HG02759 (cell line): Measurements from ENCODE around the gene B3GNT3.

ENCODE experiments used
- ATAC-seq: cut with Tn5 transposase; IDR thresholded peaks from one replicate; pipeline ENCODE4 v1.9.1; 2021; ENCODE audit warnings: mild to moderate bottlenecking, moderate library complexity; ENCODE audit not compliant: unreplicated experiment

Gene B3GNT3

DNA sequence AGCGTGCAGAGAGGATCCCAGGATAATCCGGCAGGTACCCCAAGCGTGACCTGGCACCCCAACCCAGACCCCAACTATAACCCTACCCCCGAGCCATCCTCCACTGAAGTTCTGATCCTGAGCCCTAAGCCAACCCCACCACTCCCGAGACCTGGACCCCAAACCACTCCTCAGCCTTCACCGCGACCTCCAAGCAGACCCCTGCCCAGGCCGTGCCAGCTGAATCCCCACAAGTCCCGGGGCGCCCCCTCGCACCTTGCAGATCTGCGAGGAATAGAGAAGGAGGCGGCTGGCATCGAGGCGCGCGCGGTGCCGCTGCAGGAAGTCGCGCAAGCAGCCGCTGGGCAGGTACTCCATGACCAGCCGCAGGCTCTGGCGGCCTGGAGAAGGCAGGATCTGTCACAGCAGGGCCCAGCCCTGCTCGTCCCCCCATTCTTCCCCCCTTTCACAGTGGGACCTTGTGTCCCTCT lies 36.5 kb downstream of the B3GNT3 start:
- no peak for ATAC-seq

DNA sequence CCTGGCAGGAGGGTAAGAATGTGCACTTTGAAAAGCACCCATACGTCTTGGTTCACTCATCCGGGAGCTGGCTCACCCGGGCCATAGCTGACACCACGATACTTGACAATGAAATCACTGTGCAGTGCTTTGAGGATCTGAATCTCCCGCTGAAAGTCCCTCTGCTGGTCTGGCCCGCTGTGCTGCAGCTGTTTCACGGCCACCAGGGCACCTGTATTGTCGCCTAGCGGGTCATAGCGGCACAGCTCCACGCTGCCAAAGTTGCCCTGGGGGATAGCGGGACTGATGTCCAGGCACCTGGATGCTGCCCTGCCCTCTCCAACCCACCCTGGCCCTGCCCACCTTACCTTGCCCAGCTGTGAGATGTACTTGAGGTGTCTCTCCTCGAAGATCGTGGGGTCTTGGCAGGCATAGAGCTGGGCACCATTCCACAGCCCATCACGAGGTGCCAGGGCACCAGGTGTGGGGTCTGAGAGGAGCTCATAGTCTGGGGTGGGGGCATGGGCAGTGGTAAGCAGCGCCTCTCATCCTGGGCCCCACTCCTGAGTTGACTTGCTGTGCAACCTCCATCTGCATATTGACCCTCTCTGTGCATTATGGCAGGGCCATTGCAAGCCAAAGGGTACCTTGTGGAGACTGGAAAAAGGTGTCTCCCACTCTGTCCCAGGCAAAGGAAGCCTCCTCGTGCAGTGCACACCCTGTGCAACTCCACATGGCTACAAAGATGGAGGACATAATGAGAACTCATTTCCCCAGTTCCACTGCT lies 37.7 kb downstream of the B3GNT3 start:
- no peak for ATAC-seq

DNA sequence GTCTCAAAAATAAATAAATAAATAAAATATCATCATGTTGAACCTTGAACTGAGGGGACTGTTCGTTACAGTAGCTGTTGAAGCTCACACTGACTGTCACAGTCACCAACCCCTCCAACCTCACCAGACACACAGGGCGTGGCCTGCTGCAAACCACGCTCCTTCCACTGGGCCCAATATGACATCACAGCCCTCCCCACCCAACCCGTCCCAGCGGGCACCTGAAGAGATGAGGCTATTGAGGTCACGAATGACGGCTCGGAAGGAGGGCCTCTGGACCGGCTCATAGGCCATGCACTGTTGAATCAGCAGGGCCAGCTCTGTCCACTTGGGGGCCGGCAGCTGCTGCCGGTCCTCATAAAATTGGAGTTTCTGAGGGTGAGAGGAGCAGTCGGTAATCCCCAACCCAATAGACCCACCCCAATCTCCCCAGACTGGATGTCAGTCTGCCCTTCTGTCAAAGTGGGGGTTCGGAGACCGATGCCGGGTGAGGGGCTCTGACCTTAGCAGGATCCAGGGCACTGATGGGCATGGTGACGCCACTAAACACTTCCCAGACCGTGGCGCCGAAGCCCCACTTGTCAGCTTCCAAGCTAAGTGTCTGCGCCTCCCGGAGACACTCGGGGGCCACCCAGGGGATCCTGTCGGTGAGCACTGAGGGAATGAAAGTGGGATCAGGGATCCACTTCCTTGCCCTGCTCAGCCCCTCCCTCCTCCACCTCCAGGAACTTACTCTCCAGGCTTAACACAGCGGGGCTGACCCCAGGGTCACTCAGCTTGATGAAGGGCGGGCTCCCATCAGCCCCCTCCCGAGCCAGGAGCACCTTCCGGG lies 39.6 kb downstream of the B3GNT3 start:
- no peak for ATAC-seq

DNA sequence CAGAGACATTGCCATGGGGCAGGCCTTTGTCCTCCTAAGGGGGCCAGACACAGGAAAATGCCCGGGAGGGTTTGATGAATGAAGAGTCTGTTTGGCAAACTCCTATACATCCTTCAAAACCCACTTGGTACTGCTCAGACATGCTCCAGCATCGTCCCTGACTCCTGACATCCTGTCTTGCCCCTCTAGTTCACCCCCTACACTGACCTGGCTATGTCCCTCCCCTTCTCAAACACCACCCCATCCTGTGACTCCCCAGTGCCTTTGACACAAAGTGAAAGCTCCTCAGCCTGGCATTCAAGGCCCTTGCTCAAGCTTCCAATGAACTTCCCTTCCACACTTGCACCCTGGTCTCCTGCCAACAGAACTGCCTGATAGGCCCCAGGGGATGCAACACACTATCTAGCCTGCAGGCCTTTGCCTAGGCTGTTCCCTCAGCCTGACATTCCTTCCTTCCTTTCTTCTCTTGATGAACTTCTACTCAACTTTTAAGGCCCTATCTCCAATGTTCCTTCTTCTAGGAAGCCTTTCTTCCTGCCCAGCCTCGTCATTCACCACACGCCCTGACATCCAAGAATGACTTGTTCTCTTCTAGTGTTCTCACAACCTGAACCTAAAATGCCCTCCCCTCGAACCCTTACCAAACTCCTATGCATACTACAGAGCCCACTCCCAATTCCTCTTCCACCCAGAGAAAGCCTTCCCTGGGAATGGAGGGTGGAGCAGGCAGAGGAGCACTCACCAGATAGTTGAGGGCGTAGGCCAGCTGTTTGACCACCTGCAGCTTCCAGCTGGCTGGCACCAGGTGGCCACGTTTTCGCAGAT lies 40.5 kb downstream of the B3GNT3 start:
- ATAC-seq, result no peak

DNA sequence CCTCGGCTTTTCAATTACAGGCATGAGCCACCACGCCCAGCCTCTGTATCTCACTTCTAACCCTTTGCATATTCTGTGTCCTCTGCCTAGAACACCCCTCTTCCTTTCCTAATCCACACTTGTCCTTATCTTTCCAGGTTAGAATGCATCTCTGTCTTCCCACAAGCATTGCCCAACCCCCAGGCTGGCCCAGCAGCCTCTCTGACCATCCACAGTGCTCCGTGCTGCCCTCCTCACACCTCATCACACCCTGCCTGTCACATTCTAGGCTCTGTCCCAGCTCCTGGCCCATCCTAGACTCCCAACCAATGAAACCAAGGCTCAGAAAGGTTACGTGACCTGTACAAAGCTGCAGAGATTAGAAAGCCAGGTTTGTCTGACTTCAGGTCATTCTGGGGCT lies 41.6 kb downstream of the B3GNT3 start:
- no peak for ATAC-seq

DNA sequence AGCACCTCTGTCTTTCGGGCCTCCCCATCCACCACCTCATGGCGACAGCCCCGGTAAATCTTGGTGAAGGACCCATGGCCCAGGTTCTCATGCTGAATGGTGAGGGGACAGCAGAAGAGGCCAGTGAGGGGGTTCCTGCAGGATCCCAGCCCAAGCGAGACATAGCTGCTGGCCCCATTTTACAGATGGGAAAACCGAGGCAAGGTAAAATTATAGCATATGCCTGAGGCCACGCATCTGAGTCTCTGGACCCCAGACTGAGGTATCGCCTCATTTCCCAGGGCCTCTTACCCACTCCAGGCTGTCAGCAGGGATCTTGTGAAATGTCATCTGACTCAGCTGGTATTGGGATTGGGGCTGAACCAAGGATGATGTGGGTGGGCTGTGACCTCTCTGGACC lies 43.0 kb downstream of the B3GNT3 start:
- no peak for ATAC-seq

DNA sequence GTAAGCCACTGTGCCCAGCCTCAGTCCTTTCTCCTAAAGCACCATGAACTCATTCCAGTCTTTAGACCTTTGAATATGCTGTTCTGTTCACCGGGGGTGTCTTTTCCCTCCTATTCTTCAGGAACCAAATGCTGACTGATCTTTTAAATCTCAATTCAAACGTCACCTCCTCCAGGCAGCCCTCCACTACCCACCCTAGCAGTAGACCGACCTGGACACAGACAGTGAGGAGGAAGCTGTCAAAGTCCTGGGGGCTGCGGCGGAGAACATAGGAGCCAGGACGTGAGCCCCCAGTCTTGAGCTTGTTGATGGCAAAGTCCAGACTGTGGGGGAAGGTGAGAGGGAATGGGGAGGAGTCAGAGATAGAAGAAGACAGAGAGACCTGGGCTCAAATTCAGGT lies 45.1 kb downstream of the B3GNT3 start:
- no peak for ATAC-seq

DNA sequence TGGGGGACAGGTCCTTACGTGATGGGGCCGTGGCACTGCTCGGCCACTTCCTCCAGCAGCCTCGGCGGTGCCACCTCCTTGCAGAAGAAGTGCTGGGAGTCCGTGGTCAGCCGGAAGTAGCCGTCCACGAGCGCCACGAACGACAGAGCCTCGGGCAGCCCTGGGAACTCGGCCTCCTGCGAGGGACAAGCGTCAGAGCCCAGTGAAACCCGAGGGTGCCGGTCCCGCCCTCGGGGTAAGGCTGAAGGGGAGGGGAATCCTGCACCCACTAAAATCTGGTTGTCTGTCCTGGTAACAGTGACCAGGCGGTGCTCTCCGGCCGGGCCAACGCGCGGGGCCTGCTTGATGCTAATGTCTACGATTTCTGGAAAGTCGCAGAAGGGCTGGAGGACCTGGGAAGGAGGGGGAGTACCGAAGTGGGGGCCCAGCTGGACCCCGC lies 46.5 kb downstream of the B3GNT3 start:
- ATAC-seq, result no peak

DNA sequence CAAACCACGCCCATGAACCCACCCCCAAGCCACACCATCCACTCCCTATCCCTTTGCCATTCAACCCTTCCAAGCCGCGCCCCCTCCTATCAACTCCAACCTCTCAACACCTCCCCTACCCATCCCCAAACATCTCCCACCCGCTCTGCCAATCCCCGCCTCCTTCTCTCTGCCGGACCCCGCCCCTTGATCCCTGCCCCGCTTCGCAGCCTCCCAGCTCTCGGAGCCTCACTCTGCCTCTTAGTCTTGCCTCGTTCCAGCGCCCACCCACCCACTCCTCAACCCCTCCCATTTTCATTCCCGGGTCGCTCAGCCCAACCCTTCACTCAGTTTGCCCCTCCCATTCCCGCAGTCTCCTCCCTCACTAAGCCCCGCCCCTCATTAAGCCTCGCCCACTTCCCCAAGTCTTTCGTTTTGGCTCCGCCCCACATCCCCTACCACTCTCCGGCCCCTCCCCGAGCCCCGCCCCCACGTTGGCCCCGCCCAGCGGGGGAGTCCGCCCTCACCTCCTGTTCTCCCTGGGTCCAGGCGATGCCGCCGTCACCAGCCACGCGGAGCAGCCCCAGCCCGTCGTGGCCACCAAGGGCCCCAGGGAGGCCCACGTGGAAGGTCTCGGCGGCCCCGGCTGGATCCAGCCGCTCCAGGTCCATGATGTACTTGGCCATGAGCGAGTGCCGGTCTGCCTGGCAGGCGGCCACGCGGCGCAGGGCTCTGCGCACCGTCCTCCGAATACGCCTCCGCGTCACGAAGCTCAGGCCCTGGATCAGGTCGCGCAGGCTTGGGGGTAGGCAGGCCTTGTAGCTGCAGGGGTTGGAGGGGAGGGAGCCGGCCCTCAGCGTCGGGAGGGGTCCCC lies 47.1 kb downstream of the B3GNT3 start:
- ATAC-seq, result no peak

DNA sequence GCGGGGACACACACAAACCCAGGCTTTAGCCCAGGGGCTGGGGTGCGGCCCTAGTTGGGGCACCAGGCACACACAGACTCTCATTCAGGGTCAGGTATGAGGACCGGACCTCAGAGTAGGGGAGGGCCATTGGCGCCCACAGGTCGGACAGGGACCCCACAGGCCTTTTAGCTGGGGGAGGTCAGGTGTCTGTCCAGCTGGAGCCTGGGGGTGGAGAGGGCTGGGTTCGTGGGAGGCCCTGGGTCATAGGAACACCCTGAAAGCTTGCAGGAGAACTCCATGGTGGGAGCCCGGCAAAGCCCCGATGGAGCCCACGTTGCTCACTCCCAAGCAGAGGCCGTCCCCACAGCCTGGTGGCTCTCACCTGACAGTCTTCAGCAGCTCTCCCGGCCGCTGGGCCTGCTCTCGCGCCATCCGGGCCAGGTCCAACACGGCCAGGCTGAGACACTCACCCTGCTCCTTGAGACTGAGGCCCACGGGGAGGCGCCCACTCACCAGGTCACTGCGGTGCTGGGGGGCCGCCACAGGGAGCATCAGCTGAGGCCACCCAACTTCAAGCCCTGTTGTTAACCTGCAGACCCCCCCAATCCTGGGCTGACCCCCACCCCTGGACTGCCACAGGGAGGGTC lies 47.8 kb downstream of the B3GNT3 start:
- no peak for ATAC-seq

DNA sequence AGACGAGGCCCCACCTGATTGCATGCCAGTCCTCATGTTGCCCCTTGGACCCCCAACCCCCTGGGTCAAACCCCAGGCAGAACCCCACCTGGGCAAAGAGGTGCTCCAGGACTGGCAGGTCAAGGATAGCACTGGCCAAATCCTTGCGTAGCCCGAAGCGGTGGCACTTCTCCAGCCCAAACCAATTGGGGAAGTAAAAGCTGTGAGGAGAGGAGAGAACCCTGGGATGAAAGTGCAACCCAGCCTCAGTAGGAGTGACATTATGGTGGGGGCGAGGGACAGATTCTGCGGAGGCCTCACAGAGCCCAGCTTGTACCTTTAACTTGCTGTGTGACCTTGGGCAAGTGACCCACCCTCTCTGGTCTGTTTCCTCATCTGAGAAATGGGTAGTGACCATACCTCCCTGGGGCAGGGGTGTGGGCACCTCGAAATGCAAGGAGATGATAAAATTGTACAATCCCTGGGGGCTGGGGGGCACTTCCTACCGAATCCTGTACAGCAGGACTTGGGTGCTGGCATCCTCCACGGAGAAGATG lies 48.4 kb downstream of the B3GNT3 start:
- no peak for ATAC-seq

DNA sequence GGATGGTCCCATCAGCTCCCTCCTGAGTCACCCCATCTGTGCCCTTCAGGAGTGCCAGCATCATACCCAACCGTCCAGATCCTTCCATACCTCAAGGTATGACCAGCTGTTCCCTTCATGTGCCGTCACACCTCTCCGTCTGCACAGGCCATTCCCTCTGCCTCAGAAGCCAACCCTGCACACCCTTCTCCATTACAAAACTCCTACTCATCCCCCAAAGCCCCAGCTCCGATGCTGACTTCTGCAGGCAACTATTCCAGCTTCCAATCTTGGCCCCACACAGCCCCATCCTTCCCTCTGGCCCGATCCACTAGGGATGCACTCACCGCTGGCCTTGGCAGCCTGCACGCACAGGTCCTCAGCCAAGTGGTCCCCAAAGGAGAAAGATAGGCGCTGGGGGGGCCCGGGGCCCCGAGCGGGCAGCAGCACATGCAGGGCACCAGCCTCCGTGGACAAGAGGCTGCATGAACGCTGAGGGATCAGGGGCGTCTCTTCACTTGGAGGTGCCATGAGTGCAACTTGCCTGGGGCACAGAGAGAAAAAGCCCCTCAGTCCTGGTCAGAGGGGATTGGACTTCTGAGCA lies 49.1 kb downstream of the B3GNT3 start:
- ATAC-seq, result no peak

DNA sequence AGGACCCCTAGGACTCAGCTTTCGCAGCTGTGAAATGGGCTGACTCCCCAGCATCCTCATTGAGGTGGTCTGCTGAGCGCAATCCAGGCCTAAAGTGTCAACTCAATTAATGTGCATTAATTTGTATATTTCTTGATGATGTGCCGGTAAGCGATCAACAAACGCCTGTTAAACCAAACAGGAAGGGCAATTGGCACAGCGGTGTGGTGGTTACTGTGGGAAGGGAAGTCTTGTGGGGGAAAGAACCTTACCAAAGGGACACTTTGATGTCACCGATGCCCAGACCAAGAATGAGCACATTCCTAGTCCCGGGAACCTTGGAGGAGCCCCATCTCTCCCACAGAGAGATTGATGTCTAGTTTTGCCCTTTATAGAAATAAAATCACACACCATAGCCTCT lies 51.2 kb downstream of the B3GNT3 start:
- no peak for ATAC-seq

DNA sequence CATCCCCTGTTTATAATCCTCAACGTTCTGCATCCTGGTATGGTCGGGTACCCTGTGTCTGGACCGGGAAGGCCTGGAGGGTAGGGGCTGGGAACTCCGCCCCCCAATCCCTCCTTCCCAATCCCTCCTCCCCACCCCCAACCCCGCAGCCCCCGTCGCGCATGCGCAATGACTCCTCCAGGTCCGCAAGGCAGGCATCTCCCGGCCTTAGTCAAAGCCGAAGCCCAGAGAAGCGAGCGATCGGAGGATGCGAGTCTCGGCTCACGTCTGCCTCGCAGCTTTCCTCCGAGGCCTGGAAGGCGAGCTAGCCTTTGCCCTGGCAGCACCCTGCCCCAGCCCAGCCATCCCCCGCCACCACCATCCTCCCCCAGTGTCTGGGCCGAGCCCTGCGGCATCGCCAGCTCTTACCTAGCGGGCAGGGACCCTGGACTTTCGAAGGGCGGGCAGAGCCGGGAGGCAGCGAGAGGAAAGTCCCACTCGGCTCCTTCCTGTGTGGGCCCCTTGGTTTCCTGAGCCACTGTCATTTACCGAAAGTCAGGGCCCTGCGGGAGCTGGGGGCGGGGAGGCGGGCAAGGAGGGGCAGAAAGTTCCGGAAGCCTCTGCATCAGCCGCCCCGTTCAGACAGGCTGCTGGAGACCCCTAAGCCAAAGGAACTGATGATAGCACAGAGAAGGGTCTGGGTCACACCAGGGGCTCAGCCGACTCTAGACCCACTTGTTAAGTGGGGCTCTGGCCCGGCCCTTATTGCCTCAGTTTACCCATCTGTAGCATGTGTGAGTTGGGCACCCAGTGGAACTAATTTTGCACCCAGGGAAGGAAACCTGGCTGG lies 52.8 kb downstream of the B3GNT3 start, which contains the start of gene JAK3:
JAK3 (minus strand) TSS at position 445 of the 829 bp plus-strand sequence. CDS start 3,565 bp downstream, outside the sequence.
- ATAC-seq, result peak; percentile 69

DNA sequence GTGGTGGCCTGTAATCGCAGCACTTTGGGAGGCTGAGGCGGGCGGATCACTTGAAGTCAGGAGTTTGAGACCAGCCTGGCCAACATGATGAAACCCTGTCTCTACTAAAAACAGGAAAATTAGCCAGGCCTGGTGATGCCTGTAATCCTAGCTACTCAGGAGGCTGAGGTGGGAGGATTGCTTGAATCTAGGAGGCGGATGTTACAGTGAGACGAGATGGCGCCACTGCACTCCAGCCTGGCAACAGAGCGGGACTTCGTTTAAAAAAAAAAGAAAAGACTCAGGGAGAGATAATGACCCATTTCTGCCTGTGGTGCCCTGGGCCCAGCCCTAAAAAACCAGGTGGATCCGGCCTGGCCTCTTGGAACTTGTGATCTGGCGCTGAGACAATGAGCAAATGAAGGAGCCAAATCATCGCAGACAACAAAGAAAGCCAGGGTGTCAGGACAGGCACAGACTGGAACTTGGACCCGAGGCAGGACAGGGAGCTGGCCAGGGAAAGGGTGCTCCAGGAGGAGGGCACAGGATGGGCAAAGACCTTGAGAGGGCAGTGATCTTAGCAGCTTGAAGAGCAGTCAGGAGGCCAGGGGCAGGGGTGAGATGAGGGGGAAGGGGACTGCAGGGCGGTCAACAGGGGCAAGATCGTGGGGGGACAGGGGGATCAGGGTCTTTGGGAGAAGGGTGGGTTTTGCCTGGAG lies 53.8 kb downstream of the B3GNT3 start:
- ATAC-seq, result no peak

DNA sequence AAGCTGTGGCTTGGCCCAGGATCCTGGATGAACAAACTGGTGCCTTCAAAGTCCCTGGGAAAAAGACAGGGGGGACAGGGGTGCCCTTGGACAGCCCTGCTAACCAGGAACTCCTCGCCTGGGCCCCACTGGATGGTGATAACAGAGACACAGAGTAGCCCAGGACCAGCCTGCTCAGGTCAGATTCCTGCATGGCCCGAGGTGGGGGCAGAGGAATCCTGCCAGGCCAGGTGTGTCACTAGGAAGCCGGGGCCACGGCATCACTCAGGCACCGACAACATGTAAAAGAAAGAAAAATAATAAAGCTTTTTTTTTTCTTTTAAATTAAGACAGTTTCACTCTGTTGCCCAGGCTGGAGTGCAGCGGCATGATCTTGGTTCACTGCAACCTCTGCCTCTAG lies 59.1 kb downstream of the B3GNT3 start:
- ATAC-seq, result no peak

DNA sequence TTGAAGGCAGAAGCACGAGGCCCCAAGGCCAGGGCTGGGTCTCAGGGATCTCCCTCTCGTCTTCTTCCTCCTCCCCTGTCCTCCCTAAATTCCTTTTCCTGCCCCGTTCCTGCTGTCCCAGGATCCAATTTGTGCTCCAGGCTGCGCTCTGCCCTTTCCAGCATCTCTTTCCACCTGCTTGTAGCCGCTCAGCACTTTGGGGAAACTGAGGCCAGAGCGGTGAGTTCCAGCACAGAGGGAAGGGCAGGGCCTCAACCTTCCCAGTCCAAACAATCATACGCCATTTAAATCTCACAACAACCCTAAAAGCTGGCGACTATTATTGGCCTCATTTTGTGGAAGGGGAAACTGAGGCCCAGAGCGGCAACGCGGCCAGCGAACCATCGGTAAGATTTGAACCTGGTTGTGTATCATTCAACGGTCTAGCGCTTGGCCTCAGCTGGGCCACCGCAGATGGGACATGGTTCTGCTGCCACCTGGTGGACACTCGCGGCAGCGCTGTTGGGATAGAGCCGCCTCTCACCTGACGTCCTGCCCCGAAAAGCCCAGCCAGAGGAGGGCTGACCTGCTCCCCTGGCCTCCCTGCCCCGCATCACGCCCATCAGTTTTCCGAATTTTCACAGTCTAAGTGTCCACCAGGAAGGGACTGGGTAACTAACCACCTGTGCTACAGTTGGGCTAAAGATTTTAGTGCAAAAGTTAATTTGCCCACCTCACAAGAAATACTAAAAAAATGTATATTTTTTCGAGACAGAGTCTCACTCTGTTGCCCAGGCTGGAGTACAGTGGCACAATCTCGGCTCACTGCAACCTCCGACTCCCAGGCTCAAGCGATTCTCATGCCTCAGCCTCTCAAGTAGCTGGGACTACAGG lies 60.6 kb downstream of the B3GNT3 start:
- no peak for ATAC-seq
